Myocyte (in vitro differentiated cells): Measurements from ENCODE around the gene PNKD. TPM values are rescaled to one million over a fixed set of nuclear protein-coding genes. Genes with fewer than 3 reads are reported as not detected.
A peak's percentile ranks its signal among the peaks of the same experiment; 100 is the strongest.

Experiments used
- DNase-seq: peaks from one replicate; pipeline ENCODE4 v3.0.0-alpha.2; 2012; ENCODE audit warnings: low read depth
- microRNA-seq: library from miRNA; unstranded; fragments of <30 nt; microRNA quantifications from one replicate; pipeline ENCODE4, GENCODE V29; 2016
- total RNA-seq: library from RNA; depleted of rRNA; stranded (reverse); fragments of >200 nt; gene quantifications from 2 replicates; pipeline ENCODE4 v1.2.3, GENCODE V29; 2014

PNKD gene
- total RNA-seq, 1 donor from 2014 or later = 30.6 TPM

DNA sequence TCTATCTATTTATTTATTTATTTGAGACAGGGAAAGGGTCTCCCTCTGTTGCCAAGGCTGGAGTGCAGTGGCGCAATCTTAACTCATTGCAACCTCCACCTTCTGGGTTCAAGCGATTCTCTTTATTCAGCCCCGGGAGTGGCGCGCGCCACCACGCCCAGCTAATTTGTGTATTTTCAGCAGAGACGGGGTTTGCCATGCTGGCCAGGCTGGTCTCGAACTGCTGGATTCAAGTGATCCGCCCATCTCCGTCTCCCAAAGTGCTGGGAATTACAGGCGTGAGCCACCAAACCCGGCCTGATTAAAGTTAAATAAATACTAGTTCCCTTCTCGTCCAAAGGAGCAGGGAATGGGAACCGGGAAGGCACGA is 125.1 kb downstream of the PNKD start:
- no peak for DNase-seq

GRCh38 chr2:218395826-218396687 is 125.7 kb downstream of the PNKD start:
- DNase-seq = peak; percentile 97

Small RNA genes lying within 50 kb of the gene (microRNA-seq; reads per million reads assigned to microRNA genes)
- 4.5 reads per million, percentile 20 among the genes with 10 or more reads in this experiment for gene MIR6513
- not detected for gene MIR6810

Other genes with a start within 250 kb of the PNKD start
- gene RUFY4, start 201.3 kb upstream of the PNKD start, total RNA-seq = 0.08 TPM in 1 of 2 replicates, not detected in the other
- gene CXCR2, start 144.5 kb upstream of the PNKD start, total RNA-seq = not detected in 2 replicates
- gene CXCR1, start 103.6 kb upstream of the PNKD start, total RNA-seq = not detected in 2 replicates
- gene ARPC2, start 53.3 kb upstream of the PNKD start, total RNA-seq = 237 and 270 TPM in 2 replicates
- 0.57 and 1.1 TPM in 2 replicates for gene GPBAR1, start 9.5 kb upstream of the PNKD start, total RNA-seq
- 173 and 198 TPM in 2 replicates for gene AAMP, start 382 bp upstream of the PNKD start, total RNA-seq
- 198 and 212 TPM in 2 replicates for gene TMBIM1, start 22.0 kb downstream of the PNKD start, total RNA-seq
- gene CATIP, start 86.3 kb downstream of the PNKD start, total RNA-seq = not detected in 2 replicates
- 0.03 and 0.36 TPM in 2 replicates for gene SLC11A1, start 111.8 kb downstream of the PNKD start, total RNA-seq
- gene CTDSP1, start 129.3 kb downstream of the PNKD start, total RNA-seq = 45.3 and 48.9 TPM in 2 replicates
- gene VIL1, start 148.6 kb downstream of the PNKD start, total RNA-seq = not detected in 2 replicates